IMR-90 (cell line): Measurements from ENCODE around the gene ZNF182.
"Not testable (repeated sequence)": the region's sequence is repeated elsewhere in the genome, so short reads cannot be mapped to it uniquely, and the experiment has no call there.

Experiments used
- BHLHE40 ChIP-seq: fragments of 150-350 bp; IDR thresholded peaks from 2 replicates; pipeline ENCODE4 v1.6.1; 2016; ENCODE audit warnings: mild to moderate bottlenecking, low read depth, low read length
- CEBPB ChIP-seq: IDR thresholded peaks from 2 replicates; pipeline ENCODE4 v1.6.1; 2012; ENCODE audit warnings: low read depth, low read length, improper control_type of control experiment
- CTCF ChIP-seq: conservative IDR thresholded peaks from 2 replicates; pipeline ENCODE4 v1.5.1; 2012; ENCODE audit warnings: mild to moderate bottlenecking, low read depth, low read length, improper control_type of control experiment
- FOS ChIP-seq: fragments of 150-350 bp; IDR thresholded peaks from 2 replicates; pipeline ENCODE4 v1.6.1; 2016; ENCODE audit warnings: low read depth, low read length
- MAFK ChIP-seq: IDR thresholded peaks from 2 replicates; pipeline ENCODE4 v1.6.1; 2012; ENCODE audit warnings: low read depth, low read length, improper control_type of control experiment
- POLR2A ChIP-seq: IDR thresholded peaks from 2 replicates; pipeline ENCODE4 v1.6.1; 2012; ENCODE audit warnings: mild to moderate bottlenecking, low read depth, low read length
- RAD21 ChIP-seq: IDR thresholded peaks from 2 replicates; pipeline ENCODE4 v1.6.1; 2012; ENCODE audit warnings: low read length, improper control_type of control experiment
- RCOR1 ChIP-seq: IDR thresholded peaks from 2 replicates; pipeline ENCODE4 v1.6.1; 2012; ENCODE audit warnings: mild to moderate bottlenecking, low read length, improper control_type of control experiment; ENCODE audit not compliant: insufficient replicate concordance
- USF2 ChIP-seq: fragments of 150-350 bp; IDR thresholded peaks from 2 replicates; pipeline ENCODE4 v1.6.1; 2017; ENCODE audit warnings: mild to moderate bottlenecking, antibody characterized with exemption, low read length, low read depth

GRCh38 chrX:48006688-48007087 is 2.9 kb upstream of the ZNF182 start, which contains the start of gene SPACA5:
- not testable (repeated sequence) for TF ChIP-seq POLR2A, CTCF, USF2, CEBPB, MAFK, RCOR1, RAD21, BHLHE40, FOS
